ENCODE data around the gene MLN.

MLN gene

GRCh38 chr6:33803571-33804053 is at the start of gene MLN:
TSS of gene MLN (minus strand) at chr6:33804003. CDS start at chr6:33801163, 2,840 bp downstream.
- no peak for DNase-seq

GRCh38 chr6:33853026-33853425 is 49.2 kb upstream of the MLN start:
- DNase-seq, result no peak

- DNase-seq, result no peak
These were observed 48.2 kb upstream of the MLN start for GRCh38 chr6:33851959-33852358.

- DNase-seq, result peak in 1 of 2 experiments; percentile 43
These were observed 47.2 kb upstream of the MLN start for GRCh38 chr6:33850869-33851541.

- DNase-seq, result no peak
These were observed 46.5 kb upstream of the MLN start for GRCh38 chr6:33850296-33850695.

GRCh38 chr6:33849500-33850075 is 45.8 kb upstream of the MLN start:
- DNase-seq, result no peak

- DNase-seq, result no peak
These were observed 44.7 kb upstream of the MLN start for GRCh38 chr6:33848484-33848883.

- DNase-seq, result no peak
These were observed 44.1 kb upstream of the MLN start for GRCh38 chr6:33847867-33848266.

GRCh38 chr6:33847078-33847477 is 43.3 kb upstream of the MLN start:
- DNase-seq, result no peak

- DNase-seq, result no peak
These were observed 42.4 kb upstream of the MLN start for GRCh38 chr6:33846226-33846625.

- no peak for DNase-seq
These were observed 41.4 kb upstream of the MLN start for GRCh38 chr6:33845031-33845745.

GRCh38 chr6:33843131-33844121 is 39.6 kb upstream of the MLN start:
- DNase-seq, result no peak

GRCh38 chr6:33841868-33842267 is 38.1 kb upstream of the MLN start:
- DNase-seq, result no peak

GRCh38 chr6:33841070-33841469 is 37.3 kb upstream of the MLN start:
- DNase-seq, result no peak

- no peak for DNase-seq
These were observed 36.5 kb upstream of the MLN start for GRCh38 chr6:33840048-33840926.

- DNase-seq, result no peak
These were observed 35.7 kb upstream of the MLN start for GRCh38 chr6:33839399-33840047.

- no peak for DNase-seq
These were observed 35.2 kb upstream of the MLN start for GRCh38 chr6:33838983-33839382.

- DNase-seq, result no peak
These were observed 34.3 kb upstream of the MLN start for GRCh38 chr6:33837971-33838665.

- DNase-seq, result no peak
These were observed 33.1 kb upstream of the MLN start for GRCh38 chr6:33836806-33837469.
